Heart right ventricle (tissue), 16 donors: ENCODE measurements around the gene EHBP1. TPM values are rescaled to one million over a fixed set of nuclear protein-coding genes. Genes with fewer than 3 reads are reported as not detected.

Experiments
- ATAC-seq, 8 donors: fragments of 200-7000 bp; cut with Tn5 transposase; one replicate each; pipeline ENCODE4 v1.9.1; 2020; ENCODE audit warnings: mild to moderate bottlenecking in 8 of 8, moderate library complexity in 8 of 8, moderate number of reproducible peaks in 1 of 8
- DNase-seq, 2 donors: peaks; one replicate each; pipeline ENCODE4 v3.0.0-alpha.2; 2020
- H3K27ac ChIP-seq, 10 donors: fragments of 200-600 bp; sonication (generic) in 2 of 10; one replicate each; pipeline versions ENCODE4 v1.5.0 to v1.8.0; 2020 to 2022; ENCODE audit warnings: mild to moderate bottlenecking in 3 of 10
- H3K27me3 ChIP-seq, 7 donors: fragments of 200-600 bp; one replicate each; pipeline ENCODE4 v1.8.0; 2021 to 2022; ENCODE audit warnings: mild to moderate bottlenecking in 2 of 7
- H3K36me3 ChIP-seq, 9 donors: fragments of 200-600 bp; sonication (generic) in 1 of 9; one replicate each; pipeline versions ENCODE4 v1.5.0 to v1.8.0; 2020 to 2022; ENCODE audit warnings: mild to moderate bottlenecking in 2 of 9
- H3K4me1 ChIP-seq, 9 donors: fragments of 200-600 bp; sonication (generic) in 1 of 9; one replicate each; pipeline versions ENCODE4 v1.5.0 to v1.8.0; 2020 to 2022; ENCODE audit warnings: mild to moderate bottlenecking in 4 of 9
- H3K4me3 ChIP-seq, 10 donors: fragments of 200-600 bp; sonication (generic) in 2 of 10; one replicate each; pipeline versions ENCODE4 v1.5.0 to v1.8.0; 2020 to 2022; ENCODE audit warnings: mild to moderate bottlenecking in 7 of 10, moderate library complexity in 2 of 10
- H3K9me3 ChIP-seq, 11 donors: fragments of 200-600 bp in 10 of 11; sonication (generic) in 2 of 11; one replicate each; pipeline versions ENCODE4 v1.5.0 to v1.8.0; 2013 to 2022; ENCODE audit warnings: mild to moderate bottlenecking in 2 of 11, control low read depth in 1 of 11, moderate library complexity in 1 of 11
- CTCF ChIP-seq, 9 donors: fragments of 200-600 bp; sonication (generic) in 2 of 9; IDR thresholded peaks; one replicate each; pipeline versions ENCODE4 v1.5.0 to v1.8.0; 2021 to 2022; ENCODE audit warnings: antibody characterized with exemption in 9 of 9, mild to moderate bottlenecking in 5 of 9, moderate library complexity in 1 of 9
- WGBS, 2 donors: extraction: QIAGEN DNeasy Blood & Tissue Kit; methylation state at CpG; one replicate each; pipeline ENCODE4 v1.1.7; 2013; ENCODE audit warnings: inconsistent platforms in 1 of 2; 5-methylcytosine and 5-hydroxymethylcytosine counted together
- intact Hi-C, 10 donors: fragments of 100-400 bp; cut with DNase I; formaldehyde crosslinking; loops; one replicate each; pipeline versions ENCODE4 v1.11.1 to v1.14.2; 2022
- polyA plus RNA-seq, 2 donors: library from polyadenylated mRNA; stranded (reverse); fragments of 200-250 nt; gene quantifications; one replicate each; pipeline ENCODE4 v1.2.3, GENCODE V29; 2013
- total RNA-seq, 10 donors: library from RNA; stranded (reverse); fragmentation: NEBNext Ultra II Directional in 3 of 10; extraction: Animal tissue kit (Norgen Biotek cat#: 25700) in 3 of 10; gene quantifications; one replicate each; pipeline versions ENCODE4 v1.2.1 to v1.2.4, GENCODE V29; 2021 to 2023
- donor health status: Arrhythmogenic right ventricular cardiomyopathy.
- donor health status: ischemic (EF 13 %, LVEDD 7.1; RV severe dilation, severe dysfunction).
- donor health status: healthy with polysubstance abuse.
- donor health status: DM: no; HTN: yes; CAD: no.
- donor health status: DM: no; HTN: no; CAD: no.
- donor health status: ischemic (EF 25% LVEDD 6.9; RV normal size, moderate dysfunction).
- donor health status: ischemic (EF 25% LVEDD 5.7; RV mildly dilated, moderate dysfunction).
- donor health status: healthy.
- donor health status: DM: yes; HTN: yes; CAD: no.
- donor health status: Ischemic cardiomyopathy.
- donor health status: ischemic (EF 35%, LVEDD 5.7; RV mildly dilated, moderate dysfunction).
- donor health status: nonischemic (EF 11% LVEDD 7.7; RV severe dilation, severe dysfunction).
- donor health status: DM: yes; HTN: yes; CAD: no.
- donor health status: PGD.
- donor health status: ischemic (EF 29% LVEDD 5.4; RV normal size, mild dysfunction).
- donor health status: nonischemic (EF 23%, LVEDD 6.1; RV moderate dilation, normal function).

EHBP1 gene
- total and polyA plus RNA-seq, 12 donors, result 7.8 to 26.1 (median 20.1) TPM

- ATAC-seq (no peak), DNase-seq (no peak)
- Histone ChIP-seq H3K27me3 (no peaks in the 10 kb centered on the region), H3K4me3 (no peak overlapping the region), H3K27ac (no peak overlapping the region), H3K36me3 (peaks cover 0 to 7% (median 0%) of the 10 kb centered on the region in 9 donors), H3K4me1 (no peaks in the 10 kb centered on the region), H3K9me3 (no peaks in the 10 kb centered on the region)
- 93 to 96% methylated on average over 6 of the region's 6 CpGs for WGBS, 2 donors
- intact Hi-C loops, result no loop called here
- no peak for TF ChIP-seq CTCF (IDR thresholded peaks at IDR 0.05)
Observed at GRCh38 chr2:62966991-62967390, 261.5 kb downstream of the EHBP1 start.

- Histone ChIP-seq H3K4me3 (no peak overlapping the region), H3K27ac (no peak overlapping the region), H3K4me1 (no peaks in the 10 kb centered on the region), H3K36me3 (peaks cover 0 to 7% (median 0%) of the 10 kb centered on the region in 9 donors), H3K9me3 (no peaks in the 10 kb centered on the region), H3K27me3 (no peaks in the 10 kb centered on the region)
- no peak for DNase-seq
- ATAC-seq, result no peak
- no peak for TF ChIP-seq CTCF (IDR thresholded peaks at IDR 0.05)
- 97 to 98% methylated on average over 1 of the region's 1 CpG for WGBS, 2 donors
- intact Hi-C loops, result no loop called here
Observed at GRCh38 chr2:62968168-62968567, 262.7 kb downstream of the EHBP1 start.

GRCh38 chr2:62968668-62969067 lies 263.2 kb downstream of the EHBP1 start:
- Histone ChIP-seq H3K4me1 (no peaks in the 10 kb centered on the region), H3K36me3 (peaks cover 0 to 7% (median 0%) of the 10 kb centered on the region in 9 donors), H3K27me3 (no peaks in the 10 kb centered on the region), H3K27ac (no peak overlapping the region), H3K4me3 (no peak overlapping the region), H3K9me3 (no peaks in the 10 kb centered on the region)
- no peak for ATAC-seq
- intact Hi-C loops, result no loop called here
- no peak for TF ChIP-seq CTCF (IDR thresholded peaks at IDR 0.05)
- no peak for DNase-seq
- WGBS, 2 donors, result 94 to 98% methylated on average over 1 of the region's 1 CpG

GRCh38 chr2:62971936-62972335 lies 266.4 kb downstream of the EHBP1 start:
- no peaks in the 10 kb centered on the region for H3K9me3 ChIP-seq
- H3K36me3 ChIP-seq, result peaks cover 0 to 7% (median 0%) of the 10 kb centered on the region in 9 donors
- H3K4me1 ChIP-seq, result no peaks in the 10 kb centered on the region
- no peak for TF ChIP-seq CTCF (IDR thresholded peaks at IDR 0.05)
- ATAC-seq (no peak), DNase-seq (no peak)
- intact Hi-C loops, result no loop called here
- no peaks in the 10 kb centered on the region for H3K27me3 ChIP-seq
- WGBS, 2 donors, result 96 to 97% methylated on average over 2 of the region's 2 CpGs
- no peak overlapping the region for H3K4me3 ChIP-seq
- no peak overlapping the region for H3K27ac ChIP-seq
